ENCODE measurements around the gene LRBA.
A peak's percentile ranks its signal among the peaks of the same experiment; 100 is the strongest.

Gene LRBA

GRCh38 chr4:150268444-150268843 is 746.6 kb downstream of the LRBA start:
- H3K9ac ChIP-seq (ENCODE audit: low read depth, low read length, poor library complexity) = no peak overlapping the region
- H2AK5ac ChIP-seq (ENCODE audit: low read depth, low read length) = no peak overlapping the region
- no peak overlapping the region for H3K14ac ChIP-seq (ENCODE audit: low read length)
- DNase-seq (ENCODE audit: low spot score) = no peak
- no peak overlapping the region for H3K27ac ChIP-seq (replicated peaks; ENCODE audit: low read length)
- no peak overlapping the region for H4K91ac ChIP-seq (ENCODE audit: low read depth, low read length, poor library complexity)
- peaks cover 2 to 20% of the 10 kb centered on the region in 2 donors for H3K9me3 ChIP-seq (replicated peaks in 1 of 2; ENCODE audit: control insufficient read depth in 2 of 2, insufficient read depth in 1 of 2, low read depth in 1 of 2, low read length in 2 of 2)
- H3K4ac ChIP-seq (ENCODE audit: low read length) = no peak overlapping the region
- no peak overlapping the region for H3K18ac ChIP-seq (ENCODE audit: low read length)
- H2BK12ac ChIP-seq (ENCODE audit: low read length) = no peak overlapping the region
- H3K4me2 ChIP-seq (ENCODE audit: insufficient read depth, low read length, poor library complexity, severe bottlenecking) = no peak overlapping the region
- no peak overlapping the region for H3K23ac ChIP-seq (ENCODE audit: low read depth, low read length, poor library complexity)
- H4K8ac ChIP-seq (ENCODE audit: low read depth, low read length) = no peak overlapping the region
- H2BK15ac ChIP-seq (ENCODE audit: low read length) = no peak overlapping the region
- H3K4me3 ChIP-seq (ENCODE audit: low read length in 2 of 2) = no peak overlapping the region
- no peak overlapping the region for H2AFZ ChIP-seq (ENCODE audit: low read length)
- H3K79me1 ChIP-seq (ENCODE audit: low read depth, low read length) = no peaks in the 10 kb centered on the region
- peaks cover 2 to 32% of the 10 kb centered on the region in 2 donors for H3K36me3 ChIP-seq (replicated peaks in 1 of 2; ENCODE audit: control insufficient read depth in 2 of 2, insufficient read depth in 2 of 2, low read length in 2 of 2)
- H2BK120ac ChIP-seq (ENCODE audit: low read depth, low read length) = no peak overlapping the region
- H3K4me1 ChIP-seq (ENCODE audit: control insufficient read depth in 2 of 2, insufficient read depth in 1 of 2, low read depth in 1 of 2, low read length in 2 of 2) = no peaks in the 10 kb centered on the region
- WGBS, 2 donors (ENCODE audit: extremely low coverage in 2 of 2, insufficient read length in 2 of 2, insufficient replicate concordance in 1 of 2) = no CpG with 5 or more reads among the region's 1 CpG
- no peaks in the 10 kb centered on the region for H3K27me3 ChIP-seq (ENCODE audit: control insufficient read depth in 3 of 3, insufficient read depth in 3 of 3, low read depth in 1 of 3, low read length in 3 of 3)
- no peak overlapping the region for H2BK5ac ChIP-seq (ENCODE audit: low read length)

- Histone ChIP-seq H2BK12ac (ENCODE audit: low read length) (no peak overlapping the region), H2BK5ac (ENCODE audit: low read length) (no peak overlapping the region), H3K79me1 (ENCODE audit: low read depth, low read length) (no peaks in the 10 kb centered on the region), H3K27me3 (ENCODE audit: control insufficient read depth in 3 of 3, insufficient read depth in 3 of 3, low read depth in 1 of 3, low read length in 3 of 3) (no peaks in the 10 kb centered on the region), H3K27ac (replicated peaks; ENCODE audit: low read length) (no peak overlapping the region), H2BK120ac (ENCODE audit: low read depth, low read length) (no peak overlapping the region), H3K18ac (ENCODE audit: low read length) (no peak overlapping the region), H3K36me3 (replicated peaks in 1 of 2; ENCODE audit: control insufficient read depth in 2 of 2, insufficient read depth in 2 of 2, low read length in 2 of 2) (peaks cover 2 to 44% of the 10 kb centered on the region in 2 donors), H4K8ac (ENCODE audit: low read depth, low read length) (no peak overlapping the region), H2BK15ac (ENCODE audit: low read length) (no peak overlapping the region), H4K91ac (ENCODE audit: low read depth, low read length, poor library complexity) (no peak overlapping the region), H3K4me3 (ENCODE audit: low read length in 2 of 2) (no peak overlapping the region), H3K9me3 (replicated peaks in 1 of 2; ENCODE audit: control insufficient read depth in 2 of 2, insufficient read depth in 1 of 2, low read depth in 1 of 2, low read length in 2 of 2) (peaks cover 2 to 14% of the 10 kb centered on the region in 2 donors), H3K23ac (ENCODE audit: low read depth, low read length, poor library complexity) (no peak overlapping the region), H3K4me2 (ENCODE audit: insufficient read depth, low read length, poor library complexity, severe bottlenecking) (no peak overlapping the region), H3K4me1 (ENCODE audit: control insufficient read depth in 2 of 2, insufficient read depth in 1 of 2, low read depth in 1 of 2, low read length in 2 of 2) (no peaks in the 10 kb centered on the region), H2AFZ (ENCODE audit: low read length) (no peak overlapping the region), H3K14ac (ENCODE audit: low read length) (no peak overlapping the region), H2AK5ac (ENCODE audit: low read depth, low read length) (no peak overlapping the region), H3K4ac (ENCODE audit: low read length) (no peak overlapping the region), H3K9ac (ENCODE audit: low read depth, low read length, poor library complexity) (no peak overlapping the region)
- no peak for DNase-seq (ENCODE audit: low spot score)
- WGBS, 2 donors (ENCODE audit: extremely low coverage in 2 of 2, insufficient read length in 2 of 2, insufficient replicate concordance in 1 of 2) = no CpG with 5 or more reads among the region's 1 CpG
Observed at GRCh38 chr4:150265806-150266205, 749.3 kb downstream of the LRBA start.

- Histone ChIP-seq H4K91ac (ENCODE audit: low read depth, low read length, poor library complexity) (no peak overlapping the region), H2AFZ (ENCODE audit: low read length) (no peak overlapping the region), H2BK5ac (ENCODE audit: low read length) (no peak overlapping the region), H2BK120ac (ENCODE audit: low read depth, low read length) (no peak overlapping the region), H3K27ac (replicated peaks; ENCODE audit: low read length) (no peak overlapping the region), H3K79me1 (ENCODE audit: low read depth, low read length) (no peaks in the 10 kb centered on the region), H2BK12ac (ENCODE audit: low read length) (no peak overlapping the region), H3K9ac (ENCODE audit: low read depth, low read length, poor library complexity) (no peak overlapping the region), H3K14ac (ENCODE audit: low read length) (no peak overlapping the region), H3K23ac (ENCODE audit: low read depth, low read length, poor library complexity) (no peak overlapping the region), H3K4ac (ENCODE audit: low read length) (no peak overlapping the region), H3K4me3 (ENCODE audit: low read length in 2 of 2) (no peak overlapping the region), H3K36me3 (replicated peaks in 1 of 2; ENCODE audit: control insufficient read depth in 2 of 2, insufficient read depth in 2 of 2, low read length in 2 of 2) (peaks cover 2 to 54% of the 10 kb centered on the region in 2 donors), H2AK5ac (ENCODE audit: low read depth, low read length) (no peak overlapping the region), H2BK15ac (ENCODE audit: low read length) (no peak overlapping the region), H3K18ac (ENCODE audit: low read length) (no peak overlapping the region), H4K8ac (ENCODE audit: low read depth, low read length) (no peak overlapping the region), H3K4me2 (ENCODE audit: insufficient read depth, low read length, poor library complexity, severe bottlenecking) (no peak overlapping the region), H3K9me3 (replicated peaks in 1 of 2; ENCODE audit: control insufficient read depth in 2 of 2, insufficient read depth in 1 of 2, low read depth in 1 of 2, low read length in 2 of 2) (peaks cover 2 to 10% of the 10 kb centered on the region in 2 donors), H3K4me1 (ENCODE audit: control insufficient read depth in 2 of 2, insufficient read depth in 1 of 2, low read depth in 1 of 2, low read length in 2 of 2) (peaks cover 0 to 2% of the 10 kb centered on the region in 2 donors), H3K27me3 (ENCODE audit: control insufficient read depth in 3 of 3, insufficient read depth in 3 of 3, low read depth in 1 of 3, low read length in 3 of 3) (no peaks in the 10 kb centered on the region)
- no CpG with 5 or more reads among the region's 6 CpGs for WGBS, 2 donors (ENCODE audit: extremely low coverage in 2 of 2, insufficient read length in 2 of 2, insufficient replicate concordance in 1 of 2)
- no peak for DNase-seq (ENCODE audit: low spot score)
Observed at GRCh38 chr4:150264595-150265161, 750.4 kb downstream of the LRBA start.

DNA sequence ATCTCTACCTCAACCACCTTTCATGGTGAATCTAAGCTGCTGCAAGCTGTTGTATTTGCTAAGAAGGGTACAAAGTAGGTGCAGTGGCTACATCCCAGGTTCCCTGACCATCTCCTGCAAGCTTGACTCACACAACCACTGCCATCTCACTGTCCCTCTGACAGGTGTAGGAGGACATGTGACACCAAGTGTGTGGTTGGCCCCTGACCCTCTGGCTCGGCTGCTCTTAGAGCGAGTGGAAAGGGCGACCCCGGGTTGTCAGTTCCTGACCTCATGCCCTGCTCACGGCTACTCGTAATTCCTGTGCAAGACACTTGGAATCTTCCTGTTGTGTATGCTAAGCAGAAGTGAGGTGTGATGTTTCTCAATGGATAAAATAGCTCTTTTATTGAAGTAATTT is 752.5 kb downstream of the LRBA start:
- no peaks in the 10 kb centered on the region for H3K79me1 ChIP-seq (ENCODE audit: low read depth, low read length)
- no peak overlapping the region for H2AK5ac ChIP-seq (ENCODE audit: low read depth, low read length)
- H3K4me1 ChIP-seq (ENCODE audit: control insufficient read depth in 2 of 2, insufficient read depth in 1 of 2, low read depth in 1 of 2, low read length in 2 of 2) = peaks cover 0 to 2% of the 10 kb centered on the region in 2 donors
- peak overlapping the region; percentile 54 for H4K8ac ChIP-seq (ENCODE audit: low read depth, low read length)
- H2AFZ ChIP-seq (ENCODE audit: low read length) = no peak overlapping the region
- H3K18ac ChIP-seq (ENCODE audit: low read length) = no peak overlapping the region
- no peak overlapping the region for H3K4me2 ChIP-seq (ENCODE audit: insufficient read depth, low read length, poor library complexity, severe bottlenecking)
- peaks cover 2 to 4% of the 10 kb centered on the region in 2 donors for H3K9me3 ChIP-seq (replicated peaks in 1 of 2; ENCODE audit: control insufficient read depth in 2 of 2, insufficient read depth in 1 of 2, low read depth in 1 of 2, low read length in 2 of 2)
- H2BK120ac ChIP-seq (ENCODE audit: low read depth, low read length) = no peak overlapping the region
- WGBS, 2 donors (ENCODE audit: extremely low coverage in 2 of 2, insufficient read length in 2 of 2, insufficient replicate concordance in 1 of 2) = no CpG with 5 or more reads among the region's 6 CpGs
- no peak overlapping the region for H3K4me3 ChIP-seq (ENCODE audit: low read length in 2 of 2)
- no peak overlapping the region for H3K9ac ChIP-seq (ENCODE audit: low read depth, low read length, poor library complexity)
- no peak overlapping the region for H2BK12ac ChIP-seq (ENCODE audit: low read length)
- no peak for DNase-seq (ENCODE audit: low spot score)
- no peak overlapping the region for H2BK15ac ChIP-seq (ENCODE audit: low read length)
- H3K27me3 ChIP-seq (ENCODE audit: control insufficient read depth in 3 of 3, insufficient read depth in 3 of 3, low read depth in 1 of 3, low read length in 3 of 3) = no peaks in the 10 kb centered on the region
- peaks cover 2 to 64% of the 10 kb centered on the region in 2 donors for H3K36me3 ChIP-seq (replicated peaks in 1 of 2; ENCODE audit: control insufficient read depth in 2 of 2, insufficient read depth in 2 of 2, low read length in 2 of 2)
- no peak overlapping the region for H3K14ac ChIP-seq (ENCODE audit: low read length)
- no peak overlapping the region for H2BK5ac ChIP-seq (ENCODE audit: low read length)
- H3K4ac ChIP-seq (ENCODE audit: low read length) = no peak overlapping the region
- no peak overlapping the region for H3K27ac ChIP-seq (replicated peaks; ENCODE audit: low read length)
- H3K23ac ChIP-seq (ENCODE audit: low read depth, low read length, poor library complexity) = no peak overlapping the region
- no peak overlapping the region for H4K91ac ChIP-seq (ENCODE audit: low read depth, low read length, poor library complexity)
